ENCODE results near the gene ATP10B.
A peak's percentile ranks its signal among the peaks of the same experiment; 100 is the strongest.

ATP10B gene

DNA sequence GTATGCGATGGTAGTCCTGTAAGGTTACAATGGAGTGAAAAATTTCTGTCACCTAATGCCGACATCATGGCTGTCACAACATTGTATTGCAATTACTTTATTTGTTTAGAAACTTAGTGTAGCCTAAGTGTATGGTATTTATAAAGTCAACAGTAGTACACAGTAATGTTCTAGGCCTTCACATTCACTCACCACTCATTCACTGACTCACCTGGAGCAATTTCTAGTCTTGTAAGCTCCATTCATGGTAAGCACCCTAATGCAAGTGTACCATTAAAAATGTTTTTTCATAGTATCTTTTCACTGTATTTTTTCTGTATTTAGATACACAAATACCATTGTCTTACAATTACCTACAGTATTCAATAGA lies 58.5 kb downstream of the ATP10B start:
- no peak for DNase-seq
- TF ChIP-seq POLR2A (IDR thresholded peaks at IDR 0.05; ENCODE audit: low read length) (no peak), GATA1 (IDR thresholded peaks at IDR 0.05; ENCODE audit: low read depth, low read length) (no peak)

DNA sequence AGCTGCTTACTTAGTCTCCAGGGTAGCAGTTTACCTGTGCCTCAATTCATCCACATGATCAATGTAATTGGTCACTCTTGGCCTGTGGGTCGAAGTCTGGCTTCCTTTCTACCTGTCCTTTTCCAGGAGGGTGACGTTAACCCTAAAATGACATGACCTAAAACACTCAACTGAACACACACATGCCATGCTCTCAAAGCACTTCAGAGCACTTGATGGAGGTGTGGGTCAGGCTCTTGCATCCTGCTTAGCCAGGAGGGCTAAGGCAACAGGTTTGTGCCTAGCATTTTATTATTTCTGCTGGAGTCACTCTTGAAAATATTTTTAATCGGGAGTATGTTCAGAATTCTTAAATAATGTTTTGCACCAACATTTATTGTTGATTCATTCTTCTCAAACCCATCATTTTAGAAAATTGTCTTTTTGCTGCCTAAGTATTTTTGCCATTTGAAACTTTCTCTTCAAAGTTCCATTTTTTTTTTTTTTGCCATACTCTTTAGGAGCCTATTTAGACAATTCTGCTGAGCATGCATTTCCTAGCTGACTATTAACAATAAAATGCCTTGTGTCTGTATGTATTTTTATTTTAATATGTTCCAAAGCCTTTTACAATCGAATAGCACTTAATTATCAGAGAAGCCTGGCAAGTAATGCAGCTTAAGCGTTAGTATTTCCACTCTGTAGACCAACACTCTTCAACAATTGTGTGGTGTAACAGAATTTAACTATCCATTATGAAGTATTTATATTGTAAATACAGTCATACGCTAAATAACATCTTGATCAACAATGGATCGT lies 59.1 kb downstream of the ATP10B start:
- DNase-seq: no peak
- no peak for TF ChIP-seq GATA1 (IDR thresholded peaks at IDR 0.05; ENCODE audit: low read depth, low read length)
- TF ChIP-seq POLR2A (IDR thresholded peaks at IDR 0.05; ENCODE audit: low read length): no peak

DNA sequence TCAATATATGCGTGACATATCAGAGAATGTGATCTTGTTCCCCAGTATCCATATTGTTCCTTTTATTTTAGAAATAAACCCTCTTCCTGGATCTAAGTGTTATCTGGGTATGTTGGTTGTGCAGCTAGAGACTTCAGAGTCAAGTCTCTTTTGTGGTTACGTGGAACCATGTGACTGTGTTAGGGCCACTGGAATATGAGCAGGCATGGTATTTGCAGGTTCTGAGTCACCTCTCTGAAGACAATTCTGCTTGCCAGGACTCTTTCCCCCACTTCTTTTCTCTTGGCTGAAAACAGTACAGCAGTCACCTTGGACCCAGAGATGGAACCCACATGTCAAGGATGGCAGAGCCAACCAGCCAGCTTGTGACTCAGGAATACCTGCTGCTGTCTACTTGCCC lies 59.7 kb downstream of the ATP10B start:
- DNase-seq: no peak
- no peak for TF ChIP-seq GATA1 (IDR thresholded peaks at IDR 0.05; ENCODE audit: low read depth, low read length)
- TF ChIP-seq POLR2A (IDR thresholded peaks at IDR 0.05; ENCODE audit: low read length): no peak

DNA sequence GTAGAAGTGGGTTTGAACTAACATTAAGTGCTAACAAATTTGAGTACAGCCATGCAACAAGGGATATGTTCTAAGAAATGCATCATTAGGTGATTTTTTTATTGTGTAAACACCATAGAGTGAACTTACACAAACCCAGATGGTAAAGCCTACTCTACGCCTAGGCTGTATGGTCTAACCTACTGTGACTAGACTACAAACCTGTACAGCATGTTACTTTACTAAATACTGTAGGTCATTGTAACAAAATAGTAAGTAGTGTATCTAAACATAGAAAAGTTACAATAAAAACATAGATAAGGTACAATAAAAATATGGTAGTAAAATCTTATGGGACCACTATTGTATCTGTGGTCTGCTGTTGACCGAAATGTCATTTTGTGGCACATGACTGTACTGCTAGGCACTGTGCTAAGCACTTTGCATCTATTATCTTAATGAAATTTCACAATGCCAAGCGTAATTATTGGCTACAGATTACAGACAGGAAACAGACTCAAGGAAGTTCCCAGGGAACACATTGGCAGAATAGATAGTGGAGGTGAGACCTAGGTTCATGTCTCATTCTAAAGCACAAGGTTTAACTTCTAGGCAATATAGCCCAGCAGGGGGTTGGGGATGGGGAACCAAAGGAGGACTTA lies 62.7 kb downstream of the ATP10B start:
- TF ChIP-seq POLR2A (IDR thresholded peaks at IDR 0.05; ENCODE audit: low read length) (no peak), GATA1 (IDR thresholded peaks at IDR 0.05; ENCODE audit: low read depth, low read length) (no peak)

DNA sequence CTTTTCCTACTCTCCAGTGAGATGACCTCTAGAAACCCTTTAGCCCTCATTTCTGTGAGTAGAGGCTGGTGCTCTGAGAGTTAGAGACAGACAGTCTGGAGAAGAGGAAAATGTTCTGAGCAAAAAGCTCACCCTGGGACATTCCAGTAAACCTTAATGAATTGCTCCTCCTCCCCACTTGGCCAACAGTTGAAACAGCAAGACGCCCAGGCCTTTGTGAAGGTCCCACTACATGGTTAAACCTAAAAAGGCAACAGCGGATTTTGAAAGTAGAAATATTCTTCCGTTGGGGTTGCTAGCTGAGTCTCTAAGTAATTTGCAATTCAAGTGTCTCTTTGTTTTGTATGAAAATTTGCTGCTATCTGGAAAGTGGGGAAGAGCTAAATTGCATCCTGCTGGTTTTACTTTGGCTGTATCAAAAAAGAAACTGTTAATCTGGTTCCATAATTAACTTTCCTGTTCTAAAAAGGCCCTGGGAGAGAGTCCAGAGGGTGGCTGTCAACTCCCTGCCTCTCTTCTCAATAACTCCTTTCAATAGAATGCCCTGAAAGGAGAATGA lies 63.8 kb downstream of the ATP10B start:
- DNase-seq: no peak
- TF ChIP-seq POLR2A (IDR thresholded peaks at IDR 0.05; ENCODE audit: low read length) (no peak), GATA1 (IDR thresholded peaks at IDR 0.05; ENCODE audit: low read depth, low read length) (no peak)

More for the DNA sequence above, 62.7 kb downstream of the ATP10B start:
- no peak for DNase-seq

DNA sequence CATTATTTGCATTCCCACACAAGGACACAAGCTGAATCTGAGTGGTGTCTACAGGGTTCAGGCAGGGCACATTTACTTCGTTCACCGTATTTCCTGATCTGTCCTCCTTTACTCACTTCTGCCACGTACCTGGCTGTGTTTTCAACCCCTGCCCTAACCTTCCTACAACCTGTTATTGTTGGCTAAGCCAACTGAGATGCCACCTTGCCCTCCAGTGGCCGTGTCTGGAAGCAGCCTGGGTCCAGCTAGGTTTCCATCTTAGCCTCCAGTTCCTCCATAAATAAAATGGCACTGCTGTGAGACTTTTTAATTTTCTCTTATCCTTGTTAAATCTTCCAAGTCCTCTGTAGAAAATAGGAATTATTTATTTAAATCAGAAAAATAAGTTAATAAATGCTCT lies 64.8 kb downstream of the ATP10B start:
- DNase-seq: peak in 1 of 2 experiments; percentile 5
- no peak for TF ChIP-seq GATA1 (IDR thresholded peaks at IDR 0.05; ENCODE audit: low read depth, low read length)
- no peak for TF ChIP-seq POLR2A (IDR thresholded peaks at IDR 0.05; ENCODE audit: low read length)

DNA sequence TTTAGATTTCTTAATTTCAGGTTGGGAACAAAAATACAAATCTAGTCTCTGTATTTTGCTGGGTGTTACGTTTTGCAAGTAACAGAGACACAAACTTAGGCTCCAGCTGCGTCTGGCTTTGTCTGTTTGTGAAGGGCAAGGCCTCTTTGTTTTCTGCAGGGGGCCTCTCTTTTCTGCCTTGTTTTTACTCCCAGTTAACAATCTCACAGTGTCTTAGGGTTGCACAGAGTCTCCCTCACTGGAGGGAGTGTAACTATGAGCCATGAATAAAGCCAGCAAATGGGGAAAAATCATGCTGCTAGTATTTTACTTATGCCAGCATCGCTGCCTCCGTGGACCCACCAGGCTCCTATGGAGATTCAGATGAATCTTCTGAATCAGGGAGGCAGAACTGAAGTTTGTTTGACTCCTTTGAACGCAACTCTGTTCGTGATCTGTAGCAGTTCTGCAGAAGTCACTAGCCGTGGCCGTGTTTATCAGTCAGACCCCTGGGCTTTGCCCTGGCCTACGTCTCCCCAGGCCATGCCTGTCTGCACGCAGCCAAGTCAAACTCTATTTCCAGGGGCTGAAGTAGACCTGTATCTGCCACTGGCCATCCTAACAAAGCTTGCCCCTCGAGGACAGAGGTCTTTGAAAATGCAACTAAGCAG lies 77.2 kb downstream of the ATP10B start:
- TF ChIP-seq GATA1 (IDR thresholded peaks at IDR 0.05; ENCODE audit: low read depth, low read length) (no peak), POLR2A (IDR thresholded peaks at IDR 0.05; ENCODE audit: low read length) (no peak)
- DNase-seq: no peak

DNA sequence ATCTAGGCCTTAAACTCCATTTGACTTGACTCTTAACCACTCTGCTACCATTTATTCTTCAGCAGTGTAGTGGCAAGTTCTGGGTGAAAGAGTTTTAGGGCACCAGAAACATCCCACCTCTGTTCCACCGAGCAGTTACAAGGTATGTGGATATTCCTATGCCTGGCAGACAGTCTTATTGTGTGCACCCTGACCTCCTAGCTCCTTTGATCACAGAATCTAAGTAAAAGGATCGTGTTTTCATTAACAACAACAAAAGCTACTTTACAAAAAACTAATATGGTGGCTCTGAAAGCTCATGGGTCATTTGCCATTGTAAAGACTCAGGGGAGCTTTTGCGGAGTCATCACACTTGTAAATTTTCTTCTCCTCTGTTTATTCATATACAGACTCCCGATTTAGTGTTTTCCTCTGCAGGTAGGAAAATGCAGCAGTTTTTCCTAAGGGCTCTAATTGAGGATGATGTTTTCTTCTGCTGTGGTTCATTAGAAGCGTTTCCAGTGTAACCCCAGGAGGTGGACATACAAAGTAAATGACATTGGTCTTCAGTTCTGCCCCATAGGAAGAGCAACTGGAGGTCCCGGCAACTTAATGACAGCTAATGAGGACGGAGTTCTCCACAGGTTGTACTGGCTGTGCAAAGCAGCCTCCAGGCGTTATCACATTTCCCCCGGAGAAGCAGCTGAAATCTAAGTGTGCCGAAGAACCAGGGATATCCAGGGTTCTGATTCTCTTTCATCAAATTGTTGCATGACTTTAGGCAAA lies 78.2 kb downstream of the ATP10B start:
- DNase-seq: no peak
- no peak for TF ChIP-seq GATA1 (IDR thresholded peaks at IDR 0.05; ENCODE audit: low read depth, low read length)
- no peak for TF ChIP-seq POLR2A (IDR thresholded peaks at IDR 0.05; ENCODE audit: low read length)

DNA sequence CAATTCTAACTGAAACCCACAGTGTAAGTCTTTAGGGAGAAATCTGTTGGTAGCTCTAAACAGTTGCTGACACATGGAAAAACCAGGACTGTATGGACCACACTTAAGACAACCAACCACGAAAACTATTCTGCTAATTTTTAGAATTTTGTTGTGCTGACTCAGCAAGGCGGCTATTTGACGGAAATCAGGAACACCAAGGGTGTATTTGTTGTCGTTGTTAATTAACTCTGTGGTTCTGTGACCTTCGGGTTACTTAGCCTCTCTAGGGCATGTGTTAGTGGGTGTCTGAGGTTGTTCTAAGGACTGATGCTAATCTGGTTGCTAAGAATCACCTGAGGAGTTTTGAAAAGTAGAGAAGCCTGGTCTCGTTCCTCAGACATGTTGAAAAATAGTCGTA lies 79.2 kb downstream of the ATP10B start:
- TF ChIP-seq POLR2A (IDR thresholded peaks at IDR 0.05; ENCODE audit: low read length): no peak
- TF ChIP-seq GATA1 (IDR thresholded peaks at IDR 0.05; ENCODE audit: low read depth, low read length): no peak
- DNase-seq: no peak

DNA sequence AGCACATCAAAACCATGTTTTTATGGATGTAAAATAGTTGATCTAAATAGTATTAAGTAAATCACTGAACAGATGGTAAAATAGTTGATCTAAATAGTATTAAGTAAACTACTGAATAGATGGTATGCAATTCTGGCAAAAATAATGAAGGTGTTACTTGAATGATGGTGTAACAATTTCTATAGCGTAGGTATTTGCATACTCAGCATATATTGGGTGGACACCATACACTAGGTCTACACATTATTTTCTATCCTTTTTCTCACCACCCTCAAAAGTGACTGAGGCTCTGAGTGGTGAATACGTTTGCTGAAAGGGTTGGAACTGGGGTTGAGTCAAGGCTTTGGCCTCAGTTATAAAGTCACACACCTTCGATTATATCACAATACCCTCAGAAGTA lies 81.3 kb downstream of the ATP10B start:
- no peak for TF ChIP-seq POLR2A (IDR thresholded peaks at IDR 0.05; ENCODE audit: low read length)
- no peak for TF ChIP-seq GATA1 (IDR thresholded peaks at IDR 0.05; ENCODE audit: low read depth, low read length)
- no peak for DNase-seq

DNA sequence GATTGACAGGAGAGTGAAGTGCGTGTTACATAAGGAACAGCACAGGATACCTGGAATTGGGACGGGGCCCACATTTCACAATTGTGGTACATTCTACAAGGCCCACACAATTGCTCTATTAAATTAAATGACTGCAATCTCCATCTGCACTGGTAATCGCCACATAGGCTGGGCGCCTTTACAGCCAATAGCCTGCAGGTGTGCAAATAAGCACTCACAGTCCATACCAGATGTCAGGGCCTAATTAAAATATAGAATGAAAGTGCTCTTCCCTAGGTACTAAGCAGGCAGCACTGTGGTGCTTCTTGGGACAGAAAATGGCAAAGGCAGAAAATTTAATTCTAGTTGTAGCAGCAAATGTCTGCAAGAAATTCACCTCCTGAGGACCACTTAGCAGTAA lies 82.7 kb downstream of the ATP10B start:
- DNase-seq: no peak
- TF ChIP-seq POLR2A (IDR thresholded peaks at IDR 0.05; ENCODE audit: low read length) (no peak), GATA1 (IDR thresholded peaks at IDR 0.05; ENCODE audit: low read depth, low read length) (no peak)

DNA sequence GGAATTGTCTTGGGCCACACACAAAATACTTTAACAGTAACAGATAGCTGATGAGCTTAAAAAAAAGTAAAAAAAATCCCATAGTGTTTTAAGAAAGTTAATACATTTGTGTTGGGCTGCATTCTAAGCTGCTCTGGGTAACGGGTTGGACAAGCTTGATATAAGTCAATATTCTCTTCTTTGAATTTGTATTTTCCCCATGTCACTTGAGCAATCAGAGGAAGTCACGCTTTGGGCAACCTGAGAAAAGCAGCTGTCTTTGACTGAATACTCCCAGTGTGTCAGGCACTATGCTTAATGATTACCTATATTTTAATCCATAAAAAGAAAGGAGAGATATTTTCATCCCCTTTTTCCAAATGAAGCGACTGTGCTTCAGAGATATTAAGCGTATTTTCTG lies 84.9 kb downstream of the ATP10B start:
- TF ChIP-seq POLR2A (IDR thresholded peaks at IDR 0.05; ENCODE audit: low read length) (no peak), GATA1 (IDR thresholded peaks at IDR 0.05; ENCODE audit: low read depth, low read length) (no peak)
- no peak for DNase-seq

DNA sequence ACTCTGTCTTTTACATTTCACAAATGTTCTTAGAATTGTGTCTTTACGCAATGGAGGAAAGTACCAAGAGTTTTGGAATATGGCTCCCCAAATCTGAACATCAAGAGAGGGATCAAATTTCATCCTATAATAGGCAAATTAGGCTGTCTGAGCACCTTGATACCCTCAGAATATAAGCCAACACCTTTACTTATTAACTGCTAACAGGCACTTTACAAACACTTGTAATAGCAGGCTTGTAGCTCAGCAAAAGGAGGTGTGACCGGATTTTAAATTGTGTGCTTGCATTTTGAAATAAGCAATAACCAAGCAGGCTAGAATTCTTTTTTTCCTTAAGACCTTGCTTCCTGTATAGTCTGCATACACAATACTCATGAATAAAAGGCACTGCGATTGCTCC lies 92.0 kb downstream of the ATP10B start:
- no peak for TF ChIP-seq POLR2A (IDR thresholded peaks at IDR 0.05; ENCODE audit: low read length)
- TF ChIP-seq GATA1 (IDR thresholded peaks at IDR 0.05; ENCODE audit: low read depth, low read length): no peak
- DNase-seq: no peak

DNA sequence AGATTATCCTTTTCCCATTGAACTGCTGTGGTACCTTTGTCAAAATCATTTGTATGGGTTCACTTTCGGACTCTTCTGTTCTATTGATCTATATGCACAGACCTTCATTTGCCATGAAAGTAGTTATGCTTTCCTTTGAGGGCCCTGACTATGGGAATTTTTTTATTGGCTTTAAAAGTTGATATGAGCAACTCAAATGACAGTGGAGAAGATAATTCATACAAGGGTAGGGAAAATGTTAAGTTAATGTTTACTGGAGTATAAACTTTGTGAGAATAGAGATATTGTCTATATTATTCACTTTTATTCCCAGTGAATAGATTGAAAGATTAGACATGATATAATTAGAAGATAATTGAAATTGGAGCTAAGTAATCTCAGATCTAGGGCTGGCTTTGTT lies 94.8 kb downstream of the ATP10B start:
- TF ChIP-seq POLR2A (IDR thresholded peaks at IDR 0.05; ENCODE audit: low read length): no peak
- no peak for TF ChIP-seq GATA1 (IDR thresholded peaks at IDR 0.05; ENCODE audit: low read depth, low read length)
- DNase-seq: no peak

Measured in erythroblast (primary cell).